ENCODE results near the gene PAM16. TPM values are rescaled to one million over a fixed set of nuclear protein-coding genes. Genes with fewer than 3 reads are reported as not detected.

PAM16 gene
- total RNA-seq, 2 experiments from 2014 or later: 29.7 to 33.9 TPM

GRCh38 chr16:4319454-4320421, 31.4 kb downstream of the PAM16 start:
- H3K4me3 Mint-ChIP-seq: peak overlapping the region; percentile 24
- H3K36me3 Mint-ChIP-seq (ENCODE audit: low read depth): no peaks in the 10 kb centered on the region

GRCh38 chr16:4318967-4319366, 32.2 kb downstream of the PAM16 start:
- H3K4me1 Mint-ChIP-seq: peaks cover 25% of the 10 kb centered on the region

More at GRCh38 chr16:4319454-4320421, 31.4 kb downstream of the PAM16 start:
- ChIA-PET CTCF (interaction anchor here (2.3 kb wide), 1 partner anchor 66 kb away, joined by 5 read pairs; no protein-coding TSS in a partner anchor), POLR2A (interaction anchor here (0.7 kb wide), 1 partner anchor 12 kb away, joined by 3 read pairs; no protein-coding TSS in a partner anchor)
- peaks cover 17% of the 10 kb centered on the region for H3K4me1 Mint-ChIP-seq
- no peaks in the 10 kb centered on the region for H3K9me3 Mint-ChIP-seq
- peaks cover 12% of the 10 kb centered on the region for H3K27me3 Mint-ChIP-seq
- H3K27ac Mint-ChIP-seq: no peak overlapping the region
- DNase-seq: peak; percentile 81

GRCh38 chr16:4318451-4318910, 32.6 kb downstream of the PAM16 start:
- peaks cover 22% of the 10 kb centered on the region for H3K27me3 Mint-ChIP-seq
- POLR2A ChIA-PET: interaction anchor here (0.7 kb wide), 1 partner anchor 11 kb away, joined by 3 read pairs; no protein-coding TSS in a partner anchor
- no peak overlapping the region for H3K27ac Mint-ChIP-seq
- H3K4me1 Mint-ChIP-seq: peaks cover 27% of the 10 kb centered on the region
- no peak overlapping the region for H3K4me3 Mint-ChIP-seq
- no peaks in the 10 kb centered on the region for H3K9me3 Mint-ChIP-seq
- no peaks in the 10 kb centered on the region for H3K36me3 Mint-ChIP-seq (ENCODE audit: low read depth)
- no peak for DNase-seq
- CTCF ChIA-PET: interaction anchor here (2.3 kb wide), 1 partner anchor 64 kb away, joined by 5 read pairs; no protein-coding TSS in a partner anchor

More at GRCh38 chr16:4318967-4319366, 32.2 kb downstream of the PAM16 start:
- H3K4me3 Mint-ChIP-seq: no peak overlapping the region
- H3K36me3 Mint-ChIP-seq (ENCODE audit: low read depth): no peaks in the 10 kb centered on the region
- CTCF ChIA-PET: interaction anchor here (2.3 kb wide), 1 partner anchor 65 kb away, joined by 5 read pairs; no protein-coding TSS in a partner anchor
- H3K27ac Mint-ChIP-seq: no peak overlapping the region
- H3K9me3 Mint-ChIP-seq: no peaks in the 10 kb centered on the region
- DNase-seq: no peak
- peaks cover 20% of the 10 kb centered on the region for H3K27me3 Mint-ChIP-seq
- POLR2A ChIA-PET: interaction anchor here (0.7 kb wide), 1 partner anchor 11 kb away, joined by 3 read pairs; no protein-coding TSS in a partner anchor

GRCh38 chr16:4317532-4318450, 33.3 kb downstream of the PAM16 start:
- Mint-ChIP-seq H3K9me3 (no peaks in the 10 kb centered on the region), H3K4me3 (no peak overlapping the region), H3K36me3 (ENCODE audit: low read depth) (no peaks in the 10 kb centered on the region), H3K27me3 (peaks cover 22% of the 10 kb centered on the region), H3K27ac (no peak overlapping the region), H3K4me1 (peaks cover 27% of the 10 kb centered on the region)
- DNase-seq: no peak
- ChIA-PET CTCF (interaction anchor here (1.0 kb wide), 1 partner anchor 9 kb away, joined by 4 read pairs; no protein-coding TSS in a partner anchor), POLR2A (interaction anchor here (0.8 to 1.3 kb wide), 2 partner anchors 10 to 33 kb away, joined by 3 to 5 read pairs; partner anchors contain the start of gene PAM16)

- peaks cover 27% of the 10 kb centered on the region for H3K4me1 Mint-ChIP-seq
- POLR2A ChIA-PET: interaction anchor here (0.8 to 1.3 kb wide), 4 partner anchors 9 to 34 kb away, joined by 3 to 5 read pairs (median 4); partner anchors contain the start of gene PAM16
- H3K27me3 Mint-ChIP-seq: peaks cover 22% of the 10 kb centered on the region
- H3K36me3 Mint-ChIP-seq (ENCODE audit: low read depth): no peaks in the 10 kb centered on the region
- H3K9me3 Mint-ChIP-seq: no peaks in the 10 kb centered on the region
- H3K27ac Mint-ChIP-seq: no peak overlapping the region
- H3K4me3 Mint-ChIP-seq: no peak overlapping the region
- CTCF ChIA-PET: interaction anchor here (0.7 to 1.0 kb wide), 2 partner anchors 9 kb away, joined by 3 to 4 read pairs; no protein-coding TSS in a partner anchor
- no peak for DNase-seq
These were observed 34.1 kb downstream of the PAM16 start for GRCh38 chr16:4316864-4317531.

- ChIA-PET CTCF (interaction anchor here (0.7 kb wide), 1 partner anchor 9 kb away, joined by 3 read pairs; no protein-coding TSS in a partner anchor), POLR2A (interaction anchor here (1.1 to 1.3 kb wide), 3 partner anchors 8 to 35 kb away, joined by 3 to 5 read pairs (median 5); partner anchors contain the start of gene PAM16)
- H3K27ac Mint-ChIP-seq: no peak overlapping the region
- no peaks in the 10 kb centered on the region for H3K9me3 Mint-ChIP-seq
- H3K36me3 Mint-ChIP-seq (ENCODE audit: low read depth): no peaks in the 10 kb centered on the region
- H3K27me3 Mint-ChIP-seq: peaks cover 22% of the 10 kb centered on the region
- H3K4me3 Mint-ChIP-seq: peak overlapping the region; percentile 30
- DNase-seq: no peak
- peaks cover 27% of the 10 kb centered on the region for H3K4me1 Mint-ChIP-seq
These were observed 34.8 kb downstream of the PAM16 start for GRCh38 chr16:4316108-4316863.

GRCh38 chr16:4315186-4316107, 35.7 kb downstream of the PAM16 start, which contains the start of gene GLIS2:
Gene GLIS2 (plus strand): TSS chr16:4316067. CDS start chr16:4332281, 16,214 bp downstream.
- H3K4me3 Mint-ChIP-seq: peak within 1 kb of the TSS; percentile 71
- H3K4me1 Mint-ChIP-seq: peaks cover 27% of the 10 kb centered on the region
- no peaks in the 10 kb centered on the region for H3K9me3 Mint-ChIP-seq
- no peaks in the 10 kb centered on the region for H3K36me3 Mint-ChIP-seq (ENCODE audit: low read depth)
- no peak within 1 kb of the TSS for H3K27ac Mint-ChIP-seq
- peak; percentile 34 for DNase-seq
- ChIA-PET POLR2A (interaction anchor here (1.1 kb wide), 2 partner anchors 8 to 9 kb away, joined by 3 to 5 read pairs; no protein-coding TSS in a partner anchor), CTCF (interaction anchor here (0.8 to 1.2 kb wide), 2 partner anchors 9 to 14 kb away, joined by 3 to 4 read pairs; no protein-coding TSS in a partner anchor)
- H3K27me3 Mint-ChIP-seq: peaks cover 22% of the 10 kb centered on the region

GRCh38 chr16:4314532-4315185, 36.5 kb downstream of the PAM16 start:
- peak overlapping the region; percentile 71 for H3K4me3 Mint-ChIP-seq
- no peaks in the 10 kb centered on the region for H3K9me3 Mint-ChIP-seq
- peaks cover 22% of the 10 kb centered on the region for H3K27me3 Mint-ChIP-seq
- H3K27ac Mint-ChIP-seq: peak overlapping the region; percentile 7
- H3K4me1 Mint-ChIP-seq: peaks cover 24% of the 10 kb centered on the region
- no peaks in the 10 kb centered on the region for H3K36me3 Mint-ChIP-seq (ENCODE audit: low read depth)
- ChIA-PET CTCF (interaction anchor here (0.7 to 1.2 kb wide), 3 partner anchors 8 to 35 kb away, joined by 3 to 4 read pairs (median 4); no protein-coding TSS in a partner anchor), POLR2A (no interaction called here)
- no peak for DNase-seq

GRCh38 chr16:4313563-4314531, 37.3 kb downstream of the PAM16 start:
- peaks cover 19% of the 10 kb centered on the region for H3K27me3 Mint-ChIP-seq
- H3K4me1 Mint-ChIP-seq: peaks cover 21% of the 10 kb centered on the region
- peak overlapping the region; percentile 71 for H3K4me3 Mint-ChIP-seq
- H3K27ac Mint-ChIP-seq: no peak overlapping the region
- no peaks in the 10 kb centered on the region for H3K36me3 Mint-ChIP-seq (ENCODE audit: low read depth)
- no peak for DNase-seq
- ChIA-PET CTCF (interaction anchor here (0.7 to 1.2 kb wide), 2 partner anchors 8 to 36 kb away, joined by 4 read pairs; no protein-coding TSS in a partner anchor), POLR2A (no interaction called here)
- H3K9me3 Mint-ChIP-seq: no peaks in the 10 kb centered on the region
